GM19099 (cell line): ENCODE data around the gene GPR84.

Experiments
- POLR2A ChIP-seq: IDR thresholded peaks from 3 replicates; pipeline ENCODE4 v1.6.1; 2011; ENCODE audit warnings: low read depth; ENCODE audit not compliant: insufficient read length; ENCODE audit errors: extremely low read depth

GPR84 gene

GRCh38 chr12:54364413-54364812 is at the start of gene GPR84:
Gene GPR84, minus strand, starts transcription at chr12:54364486. Its CDS starts 635 bp downstream, at chr12:54363851.
- TF ChIP-seq POLR2A: no peak

- no peak for TF ChIP-seq POLR2A
Measured at GRCh38 chr12:54413284-54414190, 49.3 kb upstream of the GPR84 start.

- TF ChIP-seq POLR2A: no peak
Measured at GRCh38 chr12:54412786-54413185, 48.5 kb upstream of the GPR84 start.

GRCh38 chr12:54412348-54412747 is 48.1 kb upstream of the GPR84 start:
- no peak for TF ChIP-seq POLR2A

- no peak for TF ChIP-seq POLR2A
Measured at GRCh38 chr12:54411391-54412241, 47.3 kb upstream of the GPR84 start.

- no peak for TF ChIP-seq POLR2A
Measured at GRCh38 chr12:54409267-54409666, 45.0 kb upstream of the GPR84 start.

GRCh38 chr12:54407183-54407905 is 43.1 kb upstream of the GPR84 start:
- no peak for TF ChIP-seq POLR2A

GRCh38 chr12:54405573-54405972 is 41.3 kb upstream of the GPR84 start:
- TF ChIP-seq POLR2A: no peak

- no peak for TF ChIP-seq POLR2A
Measured at GRCh38 chr12:54405106-54405505, 40.8 kb upstream of the GPR84 start.

- no peak for TF ChIP-seq POLR2A
Measured at GRCh38 chr12:54404061-54405004, 40.0 kb upstream of the GPR84 start.

GRCh38 chr12:54401119-54401518 is 36.8 kb upstream of the GPR84 start:
- TF ChIP-seq POLR2A: no peak

- TF ChIP-seq POLR2A: no peak
Measured at GRCh38 chr12:54398995-54399793, 34.9 kb upstream of the GPR84 start.

GRCh38 chr12:54398218-54398617 is 33.9 kb upstream of the GPR84 start:
- TF ChIP-seq POLR2A: no peak
